Lung (tissue), 12 donors: ENCODE results near the gene IGF2BP1. TPM values are rescaled to one million over a fixed set of nuclear protein-coding genes. Genes with fewer than 3 reads are reported as not detected.

Experiments used
- ATAC-seq: fragments of 200-7000 bp; cut with Tn5 transposase; one replicate; pipeline ENCODE4 v1.9.1; 2020; ENCODE audit warnings: moderate number of reproducible peaks; ENCODE audit not compliant: insufficient read depth, low FRiP score
- DNase-seq, 3 donors: peaks; one replicate each; pipeline ENCODE4 v3.0.0-alpha.2; 2013 to 2017
- H3K27ac ChIP-seq, 2 donors: one replicate each; pipeline ENCODE4 v1.5.1; 2013; ENCODE audit warnings: mild to moderate bottlenecking in 2 of 2, moderate library complexity in 2 of 2, control low read depth in 1 of 2, inconsistent platforms in 1 of 2, low read depth in 1 of 2, low read length in 1 of 2
- H3K27me3 ChIP-seq, 3 donors: one replicate each; pipeline ENCODE4 v1.5.1; 2013; ENCODE audit warnings: low read length in 2 of 3; ENCODE audit not compliant: control insufficient read depth in 3 of 3, insufficient read depth in 3 of 3
- H3K36me3 ChIP-seq, 4 donors: one replicate each; pipeline ENCODE4 v1.5.1; 2013; ENCODE audit warnings: low read length in 4 of 4, mild to moderate bottlenecking in 1 of 4, moderate library complexity in 1 of 4; ENCODE audit not compliant: control insufficient read depth in 4 of 4, insufficient read depth in 4 of 4
- H3K4me1 ChIP-seq, 5 donors: one replicate each; pipeline ENCODE4 v1.5.1; 2013; ENCODE audit warnings: low read length in 5 of 5, mild to moderate bottlenecking in 2 of 5, moderate library complexity in 1 of 5; ENCODE audit not compliant: control insufficient read depth in 5 of 5, insufficient read depth in 5 of 5
- H3K4me3 ChIP-seq: one replicate; pipeline ENCODE4 v1.5.1; 2013; ENCODE audit warnings: mild to moderate bottlenecking, control low read depth, moderate library complexity
- H3K9ac ChIP-seq, 2 donors: one replicate each; pipeline ENCODE4 v1.5.1; 2013; ENCODE audit warnings: low read length in 2 of 2, control low read depth in 1 of 2; ENCODE audit not compliant: insufficient read depth in 1 of 2
- H3K9me3 ChIP-seq, 4 donors: one replicate each; pipeline ENCODE4 v1.5.1; 2013; ENCODE audit warnings: low read length in 3 of 4, mild to moderate bottlenecking in 1 of 4, moderate library complexity in 1 of 4; ENCODE audit not compliant: control insufficient read depth in 4 of 4, insufficient read depth in 3 of 4
- CTCF ChIP-seq: IDR thresholded peaks from 2 replicates; pipeline ENCODE4 v1.5.1; 2012; ENCODE audit warnings: mild to moderate bottlenecking; ENCODE audit errors: control extremely low read depth, extremely low read depth
- WGBS, 2 donors: extraction: QIAGEN DNeasy Blood & Tissue Kit; methylation state at CpG; one replicate each; pipeline ENCODE4 v1.1.7; 2013; 5-methylcytosine and 5-hydroxymethylcytosine counted together
- polyA plus RNA-seq, 2 donors: library from polyadenylated mRNA; stranded (reverse); fragments of 200-250 nt; gene quantifications; one replicate each; pipeline ENCODE4 v1.2.1, GENCODE V29; 2013
- total RNA-seq, 2 donors: library from RNA; depleted of rRNA in 1 of 2; stranded (reverse); fragments of >200 nt in 1 of 2; gene quantifications; one replicate each; pipeline ENCODE4 v1.2.1, GENCODE V29; 2014 to 2021
- donor health status: control.
- donor health status: control.
- donor health status: Bipolar disorder and iron deficiency.
- donor health status: healthy.
- donor health status: DM: yes; HTN: yes; CAD: no.

IGF2BP1 gene
- total and polyA plus RNA-seq, 4 donors: 0.06 to 14.9 (median 0.31) TPM

- no peak overlapping the region for H3K4me3 ChIP-seq
- 85 to 95% methylated on average over 2 of the region's 2 CpGs for WGBS, 2 donors
- H3K4me1 ChIP-seq: no peaks in the 10 kb centered on the region
- peaks cover 0 to 46% (median 15%) of the 10 kb centered on the region in 4 donors for H3K36me3 ChIP-seq
- no peak for TF ChIP-seq CTCF
- H3K9me3 ChIP-seq: no peaks in the 10 kb centered on the region
- H3K27me3 ChIP-seq: no peaks in the 10 kb centered on the region
- H3K9ac ChIP-seq: no peak overlapping the region
- H3K27ac ChIP-seq: no peak overlapping the region
- no peak for DNase-seq
- ATAC-seq: no peak
These were observed 53.4 kb downstream of the IGF2BP1 start for GRCh38 chr17:49050611-49051010.

- no peak for TF ChIP-seq CTCF
- Histone ChIP-seq H3K36me3 (peaks cover 0 to 43% (median 15%) of the 10 kb centered on the region in 4 donors), H3K27ac (no peak overlapping the region), H3K27me3 (no peaks in the 10 kb centered on the region), H3K9me3 (no peaks in the 10 kb centered on the region), H3K4me3 (no peak overlapping the region), H3K9ac (no peak overlapping the region), H3K4me1 (no peaks in the 10 kb centered on the region)
- ATAC-seq: no peak
- DNase-seq: no peak
- 100% methylated on average over 1 of the region's 1 CpG for WGBS, 2 donors
These were observed 54.1 kb downstream of the IGF2BP1 start for GRCh38 chr17:49051269-49051668.

- 76 to 89% methylated on average over 6 of the region's 6 CpGs for WGBS, 2 donors
- H3K9ac ChIP-seq: no peak overlapping the region
- no peaks in the 10 kb centered on the region for H3K27me3 ChIP-seq
- no peaks in the 10 kb centered on the region for H3K9me3 ChIP-seq
- H3K4me3 ChIP-seq: no peak overlapping the region
- no peak overlapping the region for H3K27ac ChIP-seq
- no peak for ATAC-seq
- no peak for TF ChIP-seq CTCF
- DNase-seq: no peak
- H3K4me1 ChIP-seq: no peaks in the 10 kb centered on the region
- H3K36me3 ChIP-seq: peaks cover 0 to 33% (median 13%) of the 10 kb centered on the region in 4 donors
These were observed 56.1 kb downstream of the IGF2BP1 start for GRCh38 chr17:49053171-49053829.
